Neuronal stem cell (in vitro differentiated cells): ENCODE measurements around the gene ABHD15.
A peak's percentile ranks its signal among the peaks of the same experiment; 100 is the strongest.

ENCODE experiments used
- DNase-seq: peaks from one replicate; pipeline ENCODE4 v3.0.0-alpha.2; 2013; ENCODE audit warnings: low spot score
- H2AFZ ChIP-seq: one replicate; pipeline ENCODE4 v1.6.1; 2013; ENCODE audit warnings: mild to moderate bottlenecking, low read length, inconsistent platforms
- H2AK5ac ChIP-seq: 2 replicates; pipeline ENCODE4 v1.6.1; 2013; ENCODE audit warnings: low read depth, mild to moderate bottlenecking, inconsistent platforms, low read length, moderate library complexity, mixed read lengths
- H2BK120ac ChIP-seq: 2 replicates; pipeline ENCODE4 v1.6.1; 2013; ENCODE audit warnings: low read depth, mild to moderate bottlenecking, inconsistent platforms, low read length, moderate library complexity, mixed read lengths
- H2BK12ac ChIP-seq: one replicate; pipeline ENCODE4 v1.6.1; 2013; ENCODE audit warnings: low read length, inconsistent platforms
- H2BK15ac ChIP-seq: 2 replicates; pipeline ENCODE4 v1.6.1; 2013; ENCODE audit warnings: mild to moderate bottlenecking, low read length, inconsistent platforms, mixed read lengths
- H2BK5ac ChIP-seq: one replicate; pipeline ENCODE4 v1.6.1; 2013; ENCODE audit warnings: inconsistent platforms, mild to moderate bottlenecking, low read length, moderate library complexity
- H3K14ac ChIP-seq: one replicate; pipeline ENCODE4 v1.6.1; 2013; ENCODE audit warnings: low read length, inconsistent platforms
- H3K18ac ChIP-seq: 2 replicates; pipeline ENCODE4 v1.6.1; 2013; ENCODE audit warnings: low read length, inconsistent platforms
- H3K23ac ChIP-seq: 2 replicates; pipeline ENCODE4 v1.6.1; 2013; ENCODE audit warnings: low read depth, mild to moderate bottlenecking, mixed read lengths, low read length, inconsistent platforms; ENCODE audit not compliant: poor library complexity
- H3K27ac ChIP-seq: replicated peaks from 3 replicates; pipeline ENCODE4 v1.5.1; 2013; ENCODE audit warnings: low read length, inconsistent platforms
- H3K27me3 ChIP-seq, 3 experiments: 2 replicates each; pipeline ENCODE4 v1.6.1; 2013; ENCODE audit warnings: low read length in 3 of 3, mild to moderate bottlenecking in 2 of 3, inconsistent platforms in 1 of 3, low read depth in 1 of 3, mixed read lengths in 1 of 3, moderate library complexity in 1 of 3; ENCODE audit not compliant: control insufficient read depth in 3 of 3, insufficient read depth in 3 of 3
- H3K36me3 ChIP-seq, 2 donors: replicated peaks in 1 of 2; 2 replicates each; pipeline ENCODE4 v1.6.1; 2013; ENCODE audit warnings: low read length in 2 of 2; ENCODE audit not compliant: control insufficient read depth in 2 of 2, insufficient read depth in 2 of 2
- H3K4ac ChIP-seq: 2 replicates; pipeline ENCODE4 v1.6.1; 2013; ENCODE audit warnings: inconsistent platforms, mild to moderate bottlenecking, low read length, moderate library complexity
- H3K4me1 ChIP-seq, 2 donors: 1 replicate in 1 of 2; 2 replicates in 1 of 2; pipeline ENCODE4 v1.6.1; 2013; ENCODE audit warnings: low read length in 2 of 2, low read depth in 1 of 2; ENCODE audit not compliant: control insufficient read depth in 2 of 2, insufficient read depth in 1 of 2
- H3K4me2 ChIP-seq: one replicate; pipeline ENCODE4 v1.6.1; 2013; ENCODE audit warnings: mild to moderate bottlenecking, low read length, inconsistent platforms; ENCODE audit not compliant: insufficient read depth, poor library complexity, severe bottlenecking
- H3K4me3 ChIP-seq, 2 donors: 2 replicates each; pipeline ENCODE4 v1.5.1; 2013; ENCODE audit warnings: low read length in 2 of 2, mild to moderate bottlenecking in 2 of 2, inconsistent platforms in 1 of 2, moderate library complexity in 1 of 2
- H3K79me1 ChIP-seq: one replicate; pipeline ENCODE4 v1.6.1; 2013; ENCODE audit warnings: low read depth, mild to moderate bottlenecking, inconsistent platforms, low read length, moderate library complexity
- H3K9ac ChIP-seq: one replicate; pipeline ENCODE4 v1.6.1; 2013; ENCODE audit warnings: mild to moderate bottlenecking, low read depth, low read length, inconsistent platforms; ENCODE audit not compliant: poor library complexity
- H3K9me3 ChIP-seq, 2 donors: replicated peaks in 1 of 2; 2 replicates each; pipeline versions ENCODE3 to v1.6.1; 2013; ENCODE audit warnings: low read length in 2 of 2, mild to moderate bottlenecking in 2 of 2, inconsistent platforms in 1 of 2, low read depth in 1 of 2, mixed read lengths in 1 of 2, moderate library complexity in 1 of 2; ENCODE audit not compliant: control insufficient read depth in 2 of 2, insufficient read depth in 1 of 2
- H4K8ac ChIP-seq: one replicate; pipeline ENCODE4 v1.6.1; 2013; ENCODE audit warnings: low read depth, mild to moderate bottlenecking, inconsistent platforms, low read length, moderate library complexity
- H4K91ac ChIP-seq: one replicate; pipeline ENCODE4 v1.6.1; 2013; ENCODE audit warnings: low read length, low read depth, mild to moderate bottlenecking, inconsistent platforms; ENCODE audit not compliant: poor library complexity
- WGBS, 2 donors: extraction: QIAGEN DNeasy Blood & Tissue Kit; methylation state at CpG; one replicate each; pipeline ENCODE4 v1.1.7; 2013; ENCODE audit warnings: missing lambda C conversion rate in 2 of 2, mixed read lengths in 1 of 2; ENCODE audit not compliant: insufficient read length in 2 of 2, insufficient replicate concordance in 1 of 2; ENCODE audit errors: extremely low coverage in 2 of 2; 5-methylcytosine and 5-hydroxymethylcytosine counted together

ABHD15 gene

DNA sequence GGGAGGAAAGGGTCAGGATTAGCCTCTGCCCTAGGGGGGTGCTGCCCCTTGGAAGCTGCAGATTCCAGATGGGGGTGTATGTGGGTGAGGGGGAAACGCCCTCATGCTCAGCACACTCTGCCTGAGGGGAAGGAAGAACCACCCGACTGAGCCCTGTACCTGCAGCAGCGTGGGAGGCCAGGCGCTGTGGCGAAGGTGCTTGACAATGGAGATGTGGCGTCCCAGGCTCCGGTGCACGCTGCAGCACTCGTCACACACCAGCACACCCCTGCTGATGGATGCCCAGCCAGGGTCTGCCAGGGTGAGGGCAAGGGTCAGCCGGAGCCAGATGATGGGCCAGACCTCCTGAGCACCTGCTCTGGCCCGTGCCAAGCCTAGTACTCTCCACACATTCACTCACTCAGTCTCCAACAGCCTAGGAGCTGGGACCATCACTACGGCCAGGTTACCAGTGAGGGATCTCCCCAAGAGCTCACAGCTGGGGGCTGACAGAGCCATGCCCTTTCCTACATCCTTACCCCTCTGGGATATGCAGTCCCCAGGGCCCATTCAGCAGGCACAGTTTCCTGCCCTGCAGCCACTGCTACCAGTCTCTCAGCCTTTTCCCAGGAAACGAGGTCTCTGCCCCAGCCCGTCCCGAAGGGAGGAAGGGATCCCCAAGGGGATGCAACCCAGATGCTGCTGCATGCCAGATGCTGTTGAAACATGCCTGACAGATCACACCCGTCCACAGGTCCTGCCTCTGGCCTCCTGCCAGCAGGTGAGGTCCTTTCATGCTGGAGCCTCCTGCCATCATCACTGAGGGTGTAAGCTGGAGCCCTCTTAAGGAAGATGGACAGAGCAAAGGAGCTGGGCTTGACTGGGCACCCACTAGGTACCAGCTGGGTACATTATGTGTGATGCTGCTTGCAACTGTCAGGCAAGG, 16.7 kb upstream of the ABHD15 start:
- Histone ChIP-seq H3K4ac (no peak overlapping the region), H3K4me1 (peaks cover 20 to 34% of the 10 kb centered on the region in 2 donors), H3K23ac (no peak overlapping the region), H3K14ac (no peak overlapping the region), H3K27me3 (no peaks in the 10 kb centered on the region), H4K8ac (no peak overlapping the region), H4K91ac (no peak overlapping the region), H3K36me3 (peaks cover 30 to 50% of the 10 kb centered on the region in 2 donors), H3K9me3 (no peaks in the 10 kb centered on the region), H3K18ac (peak overlapping the region; percentile 62), H3K79me1 (peaks cover 12% of the 10 kb centered on the region), H3K9ac (peak overlapping the region; percentile 38), H3K4me3 (peak overlapping the region in 1 of 2 donors; percentile 23), H2BK12ac (no peak overlapping the region), H2BK120ac (no peak overlapping the region), H2BK15ac (no peak overlapping the region), H3K4me2 (no peak overlapping the region), H2AK5ac (peak overlapping the region; percentile 58), H2BK5ac (peak overlapping the region; percentile 17), H3K27ac (no peak overlapping the region), H2AFZ (no peak overlapping the region)
- no peak for DNase-seq
- no CpG with 5 or more reads among the region's 16 CpGs for WGBS, 2 donors

DNA sequence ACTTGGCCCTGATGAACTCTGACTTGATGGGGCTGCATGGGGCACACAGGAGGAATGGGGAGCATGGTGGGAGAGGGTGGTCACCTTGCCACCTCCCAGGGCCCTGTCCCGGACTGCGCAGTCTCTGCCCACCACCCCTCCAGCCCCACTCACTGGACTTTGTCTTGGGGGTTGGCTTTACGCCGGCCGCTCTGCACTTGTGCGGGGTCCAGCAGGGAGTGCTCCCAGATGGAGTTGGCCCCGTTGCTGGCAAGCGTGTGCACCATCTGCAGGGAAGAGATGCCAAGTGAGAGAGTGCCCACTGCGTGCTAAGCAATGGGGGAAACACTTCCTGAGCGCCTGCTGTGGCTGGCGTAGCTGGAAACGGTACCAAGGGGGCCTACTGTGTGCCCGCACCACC, 15.9 kb upstream of the ABHD15 start:
- no peak overlapping the region for H3K18ac ChIP-seq
- peaks cover 38 to 58% of the 10 kb centered on the region in 2 donors for H3K36me3 ChIP-seq
- no peak overlapping the region for H2BK12ac ChIP-seq
- H2BK120ac ChIP-seq, result no peak overlapping the region
- no peak overlapping the region for H2AFZ ChIP-seq
- no peaks in the 10 kb centered on the region for H3K9me3 ChIP-seq
- H3K4me1 ChIP-seq, result peaks cover 18 to 28% of the 10 kb centered on the region in 2 donors
- no peak overlapping the region for H3K4ac ChIP-seq
- no CpG with 5 or more reads among the region's 13 CpGs for WGBS, 2 donors
- H3K9ac ChIP-seq, result peak overlapping the region; percentile 1
- H3K27ac ChIP-seq, result no peak overlapping the region
- peaks cover 9% of the 10 kb centered on the region for H3K79me1 ChIP-seq
- no peak overlapping the region for H3K14ac ChIP-seq
- H2BK5ac ChIP-seq, result peak overlapping the region; percentile 55
- H3K4me2 ChIP-seq, result no peak overlapping the region
- H3K27me3 ChIP-seq, result no peaks in the 10 kb centered on the region
- H3K4me3 ChIP-seq, result no peak overlapping the region
- H2AK5ac ChIP-seq, result no peak overlapping the region
- H3K23ac ChIP-seq, result no peak overlapping the region
- no peak overlapping the region for H2BK15ac ChIP-seq
- H4K91ac ChIP-seq, result no peak overlapping the region
- H4K8ac ChIP-seq, result no peak overlapping the region
- no peak for DNase-seq

DNA sequence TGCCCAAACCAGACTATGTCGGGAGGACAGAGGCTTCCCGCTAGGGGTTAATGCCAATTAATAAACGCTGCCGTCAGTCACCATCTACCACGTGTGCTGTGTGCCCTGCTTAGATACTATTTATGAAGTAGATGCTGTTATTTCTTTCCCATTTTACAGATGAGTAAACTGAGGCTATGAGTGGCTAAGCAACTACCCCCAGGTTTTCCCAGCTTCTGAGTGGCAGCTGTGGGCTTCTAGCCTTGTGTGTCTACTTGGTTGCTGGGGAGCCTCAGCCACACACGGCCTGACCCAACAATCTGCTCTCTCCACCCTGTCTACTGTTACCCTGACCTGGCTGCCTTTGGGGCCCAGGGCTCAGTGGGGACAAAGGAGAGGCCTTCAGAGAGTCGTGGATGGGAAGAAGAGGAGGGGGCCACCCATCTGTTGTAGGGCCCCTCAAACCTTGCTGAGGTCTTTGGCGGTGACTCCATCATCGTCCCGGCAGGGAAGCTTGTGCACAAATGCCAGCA, 15.5 kb upstream of the ABHD15 start:
- Histone ChIP-seq H3K79me1 (peaks cover 7% of the 10 kb centered on the region), H4K91ac (no peak overlapping the region), H2BK5ac (no peak overlapping the region), H2AFZ (no peak overlapping the region), H3K4me1 (peaks cover 17 to 24% of the 10 kb centered on the region in 2 donors), H2BK12ac (no peak overlapping the region), H3K9ac (no peak overlapping the region), H2BK120ac (no peak overlapping the region), H3K4me2 (no peak overlapping the region), H2AK5ac (no peak overlapping the region), H2BK15ac (no peak overlapping the region), H3K9me3 (no peaks in the 10 kb centered on the region), H3K23ac (no peak overlapping the region), H3K36me3 (peaks cover 41 to 63% of the 10 kb centered on the region in 2 donors), H3K27me3 (no peaks in the 10 kb centered on the region), H3K27ac (no peak overlapping the region), H3K14ac (no peak overlapping the region), H3K4me3 (no peak overlapping the region), H4K8ac (no peak overlapping the region), H3K4ac (no peak overlapping the region), H3K18ac (no peak overlapping the region)
- no CpG with 5 or more reads among the region's 10 CpGs for WGBS, 2 donors
- DNase-seq, result no peak

DNA sequence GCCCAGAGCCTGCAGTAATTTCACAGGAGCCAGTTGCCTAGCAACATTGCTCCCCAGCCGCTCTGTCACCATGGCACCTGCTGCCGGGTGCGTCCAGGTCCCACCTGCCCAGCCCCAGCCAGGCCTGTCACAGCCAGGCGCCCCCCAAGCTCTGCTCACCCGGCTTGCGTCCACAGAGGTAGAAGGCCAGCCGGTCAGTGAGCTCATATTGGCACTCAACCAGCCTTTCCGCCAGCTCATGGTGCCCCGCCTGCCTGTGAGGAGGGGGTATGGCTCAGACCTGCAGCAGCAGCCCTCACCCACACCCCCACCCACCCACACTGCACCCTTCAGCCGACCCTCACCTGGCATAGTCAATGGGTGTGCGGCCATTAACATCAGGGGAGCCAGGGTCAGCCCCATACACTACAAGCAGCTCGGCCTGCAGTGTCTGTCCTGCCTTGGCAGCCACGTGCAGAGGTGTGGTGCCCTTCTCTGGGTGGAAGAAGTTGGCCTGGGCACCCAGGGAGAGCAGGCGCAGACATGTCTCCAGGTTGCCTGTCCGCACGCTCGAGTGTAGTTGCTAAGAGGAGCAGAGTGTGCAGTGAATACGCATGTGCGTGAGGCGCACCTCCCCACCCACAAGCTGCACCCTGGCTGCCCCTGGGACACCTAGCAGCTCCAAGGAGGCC, 14.9 kb upstream of the ABHD15 start:
- no CpG with 5 or more reads among the region's 20 CpGs for WGBS, 2 donors
- H4K8ac ChIP-seq, result no peak overlapping the region

More for the DNA sequence above, 14.9 kb upstream of the ABHD15 start:
- peaks cover 17 to 20% of the 10 kb centered on the region in 2 donors for H3K4me1 ChIP-seq
- H3K4me2 ChIP-seq, result no peak overlapping the region
- no peak for DNase-seq
- H3K27me3 ChIP-seq, result no peaks in the 10 kb centered on the region
- H3K9ac ChIP-seq, result peak overlapping the region; percentile 50
- peak overlapping the region; percentile 39 for H3K23ac ChIP-seq
- no peak overlapping the region for H2BK120ac ChIP-seq
- H3K4ac ChIP-seq, result no peak overlapping the region
- H2BK12ac ChIP-seq, result peak overlapping the region; percentile 23
- no peak overlapping the region for H3K14ac ChIP-seq
- H4K91ac ChIP-seq, result no peak overlapping the region
- H3K27ac ChIP-seq, result no peak overlapping the region
- no peak overlapping the region for H2BK15ac ChIP-seq
- H2AK5ac ChIP-seq, result peak overlapping the region; percentile 44
- peaks cover 45 to 68% of the 10 kb centered on the region in 2 donors for H3K36me3 ChIP-seq
- H3K9me3 ChIP-seq, result no peaks in the 10 kb centered on the region
- H2BK5ac ChIP-seq, result no peak overlapping the region
- H2AFZ ChIP-seq, result no peak overlapping the region
- H3K4me3 ChIP-seq, result no peak overlapping the region
- no peak overlapping the region for H3K18ac ChIP-seq
- peaks cover 8% of the 10 kb centered on the region for H3K79me1 ChIP-seq
